GM18873 (cell line): ENCODE data around the gene GABRG3.

Experiments
- ATAC-seq: cut with Tn5 transposase; IDR thresholded peaks from one replicate; pipeline ENCODE4 v1.9.1; 2021; ENCODE audit warnings: mild to moderate bottlenecking, moderate library complexity, moderate number of reproducible peaks; ENCODE audit not compliant: unreplicated experiment, low FRiP score

GABRG3 gene

DNA sequence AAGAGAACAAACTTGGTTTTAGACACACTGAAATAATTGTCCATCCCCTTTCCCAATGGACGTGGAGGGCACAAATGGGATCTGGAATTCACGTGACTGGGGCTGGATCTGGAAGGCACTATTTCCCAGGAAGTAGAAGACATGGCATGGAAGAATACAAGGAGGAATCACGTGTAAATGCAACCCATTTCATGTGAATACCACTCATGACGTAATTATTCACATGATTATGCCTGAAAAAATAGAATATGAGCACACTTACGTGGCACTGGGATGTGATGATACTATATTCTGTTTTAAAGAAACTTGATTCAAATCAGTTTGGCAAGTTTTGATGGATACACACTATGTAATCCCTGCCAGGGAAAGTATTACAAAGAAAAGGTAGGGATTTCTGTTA, 477.3 kb downstream of the GABRG3 start:
- no peak for ATAC-seq

DNA sequence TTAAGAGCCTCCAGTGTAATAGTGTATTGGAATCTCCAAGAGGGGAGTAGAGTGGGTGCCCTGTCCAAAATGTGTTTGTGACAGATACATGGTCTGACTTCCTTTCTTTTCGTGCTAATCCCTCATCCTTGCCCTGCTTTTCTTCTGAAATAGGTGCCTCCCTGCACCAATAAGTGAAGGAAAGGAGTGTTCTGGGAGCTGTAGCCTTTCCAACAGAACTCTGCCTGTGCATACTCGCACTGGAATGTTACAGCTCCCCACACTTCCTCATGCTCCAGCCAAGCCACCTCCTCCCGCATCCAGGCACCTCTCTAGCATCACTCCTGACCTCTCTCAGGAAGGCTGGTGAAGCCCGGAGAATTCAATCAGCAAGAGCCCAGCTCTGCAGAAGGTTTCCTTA, 478.0 kb downstream of the GABRG3 start:
- no peak for ATAC-seq

DNA sequence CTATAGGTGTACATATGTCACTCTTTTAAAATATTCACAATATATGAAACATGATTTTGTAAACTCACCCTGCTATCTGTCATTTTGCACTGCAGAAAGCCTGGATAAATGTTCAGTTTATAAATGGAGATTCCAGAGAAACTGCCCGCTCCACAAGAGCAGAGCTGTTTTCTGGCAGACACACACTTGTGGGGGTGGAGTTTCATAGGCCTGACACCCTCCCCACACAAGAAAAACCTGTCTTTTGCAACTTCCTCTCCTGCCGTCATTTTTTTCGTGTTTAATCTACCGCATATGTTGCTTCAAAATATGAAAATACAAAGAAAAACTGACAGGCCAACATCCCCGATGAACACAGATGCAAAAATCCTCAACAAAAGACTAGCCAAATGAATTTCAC, 479.0 kb downstream of the GABRG3 start:
- no peak for ATAC-seq

DNA sequence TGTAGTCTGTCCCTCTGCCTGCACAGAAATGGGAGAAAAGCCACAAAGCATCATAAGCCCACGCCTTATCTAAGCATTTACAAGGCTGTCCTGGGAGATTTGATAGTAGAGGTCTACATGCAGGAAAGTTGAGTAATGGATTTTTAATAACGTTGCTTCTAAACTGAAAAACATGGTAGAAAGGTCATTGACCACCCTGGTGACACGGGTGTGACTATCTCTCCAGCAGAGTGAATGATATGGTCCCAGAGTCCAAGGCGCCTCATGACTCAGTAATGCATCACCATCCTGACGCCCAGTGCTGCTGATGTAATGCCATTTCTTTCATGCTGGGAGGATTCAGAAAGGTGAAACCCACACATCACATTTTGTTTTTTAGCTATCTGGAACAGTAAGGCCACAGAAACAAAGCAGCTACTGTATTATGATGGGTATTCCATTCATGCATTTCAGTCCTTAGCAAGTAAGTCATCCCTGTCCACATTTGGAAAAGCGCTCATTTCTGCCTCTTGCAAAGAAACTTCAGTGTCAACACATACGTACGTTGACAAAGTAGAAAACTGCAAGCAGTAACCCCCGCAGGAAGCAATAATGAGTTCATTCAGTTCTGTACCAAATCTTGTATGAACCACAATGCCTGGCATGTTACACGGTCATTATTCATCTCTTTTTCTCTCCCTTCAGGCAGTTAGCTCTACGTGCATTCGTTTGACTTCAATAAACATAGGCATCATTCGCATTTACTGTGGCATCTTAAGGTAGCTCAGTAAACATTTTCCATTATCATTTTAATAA, 483.5 kb downstream of the GABRG3 start:
- no peak for ATAC-seq

DNA sequence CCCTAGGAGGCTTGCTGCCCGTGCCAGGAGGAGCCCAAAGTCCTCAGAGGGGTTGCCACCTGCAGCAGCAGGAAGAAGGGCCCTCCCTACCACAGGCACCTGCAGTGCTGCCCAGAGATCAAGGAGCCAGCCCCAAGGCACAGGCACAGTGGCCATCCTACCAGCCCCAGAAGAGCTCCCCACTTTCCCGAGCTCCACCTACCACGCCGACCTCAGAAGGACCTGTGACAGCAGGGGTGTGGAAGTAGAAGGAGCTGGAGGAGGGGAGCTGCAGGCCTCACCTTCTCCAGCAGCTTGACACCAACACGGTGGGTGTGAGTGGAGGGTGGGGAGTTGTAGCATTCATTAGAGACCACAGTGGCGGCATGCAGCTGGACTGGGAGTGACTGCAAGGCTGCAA, 485.8 kb downstream of the GABRG3 start:
- ATAC-seq = no peak

DNA sequence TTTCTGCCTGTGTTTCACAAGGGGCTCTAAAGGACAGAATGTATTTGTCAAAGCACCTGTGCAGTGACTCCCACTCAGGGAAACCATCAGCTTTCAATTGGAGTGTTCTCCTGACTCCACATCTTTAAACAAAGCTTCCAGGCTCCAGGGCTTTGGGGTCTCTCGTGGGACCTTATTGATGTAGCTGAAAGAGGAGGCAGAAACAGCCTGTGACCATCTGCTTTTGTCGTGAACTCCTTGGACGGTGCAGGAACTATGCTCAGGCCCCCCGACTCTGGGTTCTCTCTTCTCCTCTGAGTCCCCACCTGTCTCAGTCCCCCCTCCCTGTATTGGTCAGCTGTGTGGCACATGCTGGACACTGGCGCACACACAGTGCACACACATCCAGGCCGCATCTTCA, 486.8 kb downstream of the GABRG3 start:
- ATAC-seq = no peak

DNA sequence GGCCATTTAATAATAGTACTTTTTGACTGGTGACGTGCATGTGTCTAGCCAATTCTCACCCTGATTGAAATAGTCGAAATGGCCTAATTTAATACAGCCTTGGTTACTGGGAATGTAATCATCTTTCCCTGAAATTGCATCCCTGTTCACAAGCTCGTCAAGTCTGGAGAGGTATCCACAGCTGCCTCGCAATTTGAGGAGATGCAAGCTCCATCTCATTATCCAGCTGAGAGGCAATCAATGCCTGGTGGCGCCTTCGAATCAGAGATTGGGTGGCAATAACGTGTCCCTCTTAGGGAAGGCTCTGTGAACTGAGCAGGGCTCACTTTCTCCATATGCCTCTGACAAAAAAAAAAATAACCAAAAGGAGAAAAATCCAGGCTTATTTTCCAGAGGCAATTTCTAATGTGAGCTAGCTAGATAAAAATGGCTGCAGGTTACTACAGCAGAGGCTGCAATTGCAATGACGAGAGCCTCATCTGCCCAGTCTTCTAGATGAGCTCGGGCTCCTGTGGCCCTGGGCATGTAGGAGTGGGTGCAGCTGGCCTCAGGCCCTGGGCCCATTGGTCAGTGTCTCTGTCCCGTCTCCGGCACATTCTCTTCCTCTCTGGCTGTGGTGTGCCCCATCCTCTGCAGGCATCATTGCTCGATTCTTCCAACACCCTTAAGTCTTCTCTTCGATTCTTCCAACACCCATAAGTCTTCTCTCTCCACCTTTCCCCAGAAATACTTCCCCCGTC, 487.5 kb downstream of the GABRG3 start:
- ATAC-seq = no peak

DNA sequence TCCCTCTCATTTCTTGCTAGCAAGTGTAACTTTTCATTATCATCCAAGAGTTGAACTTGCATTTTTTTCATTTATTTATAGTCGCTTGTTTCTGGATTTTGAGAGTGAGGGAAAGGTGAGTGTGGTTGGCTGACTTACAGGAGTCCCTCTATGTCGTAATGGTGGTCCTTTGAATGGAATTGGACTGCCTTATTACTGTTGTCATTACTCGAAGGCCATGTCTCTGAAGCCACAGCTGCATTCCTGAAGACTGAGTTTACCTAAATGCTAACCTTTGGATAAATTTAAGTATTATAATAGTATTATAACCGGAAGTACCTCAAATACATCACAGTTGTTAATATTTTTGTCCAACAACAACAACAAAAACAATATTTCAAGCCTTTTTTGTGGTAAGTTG, 488.9 kb downstream of the GABRG3 start:
- ATAC-seq = no peak

DNA sequence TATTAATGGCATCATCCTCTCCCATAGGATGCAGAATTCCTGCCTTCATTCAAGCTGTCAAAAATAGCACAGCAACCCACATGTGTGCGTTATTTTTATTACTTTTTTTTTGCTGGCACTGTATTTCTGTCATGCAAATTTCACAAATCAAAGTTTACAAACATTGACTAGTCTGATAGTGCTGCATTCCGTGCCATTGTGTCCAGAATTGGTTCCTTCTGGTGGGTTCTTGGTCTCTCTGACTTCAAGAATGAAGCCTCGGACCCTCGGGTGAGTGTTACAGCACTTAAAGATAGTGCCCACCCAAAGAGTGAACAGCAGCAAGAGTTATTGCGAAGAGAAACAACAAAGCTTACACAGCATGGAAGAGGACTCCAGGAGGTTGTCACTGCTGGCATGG, 490.2 kb downstream of the GABRG3 start:
- ATAC-seq = no peak

DNA sequence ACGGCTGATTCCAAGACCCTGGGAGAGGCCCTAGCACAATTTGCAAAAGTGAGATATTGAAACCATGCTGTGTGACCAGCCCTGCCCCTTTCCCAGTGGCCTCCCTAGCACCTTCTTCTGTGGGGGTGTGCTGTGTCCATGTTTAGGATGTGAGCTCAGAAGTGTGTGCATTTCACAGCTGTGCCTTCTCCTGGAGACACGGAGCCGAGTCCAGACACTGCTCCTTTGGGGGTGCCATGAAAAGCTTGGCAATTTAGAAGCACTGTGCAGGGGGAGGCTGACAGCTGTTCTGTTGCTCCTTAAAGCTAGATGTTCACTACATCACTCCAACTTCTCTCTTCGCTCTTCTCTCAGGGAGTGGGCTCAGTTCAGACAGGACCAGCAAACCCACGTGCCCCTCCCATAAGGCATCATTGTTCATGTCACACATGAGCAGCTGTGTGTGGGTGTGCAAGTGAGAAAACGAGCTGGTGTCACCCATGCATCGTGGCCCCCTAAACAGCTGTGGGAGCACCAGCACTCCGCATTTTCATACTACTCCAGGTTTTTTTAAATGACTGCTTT, 492.6 kb downstream of the GABRG3 start:
- ATAC-seq = no peak

DNA sequence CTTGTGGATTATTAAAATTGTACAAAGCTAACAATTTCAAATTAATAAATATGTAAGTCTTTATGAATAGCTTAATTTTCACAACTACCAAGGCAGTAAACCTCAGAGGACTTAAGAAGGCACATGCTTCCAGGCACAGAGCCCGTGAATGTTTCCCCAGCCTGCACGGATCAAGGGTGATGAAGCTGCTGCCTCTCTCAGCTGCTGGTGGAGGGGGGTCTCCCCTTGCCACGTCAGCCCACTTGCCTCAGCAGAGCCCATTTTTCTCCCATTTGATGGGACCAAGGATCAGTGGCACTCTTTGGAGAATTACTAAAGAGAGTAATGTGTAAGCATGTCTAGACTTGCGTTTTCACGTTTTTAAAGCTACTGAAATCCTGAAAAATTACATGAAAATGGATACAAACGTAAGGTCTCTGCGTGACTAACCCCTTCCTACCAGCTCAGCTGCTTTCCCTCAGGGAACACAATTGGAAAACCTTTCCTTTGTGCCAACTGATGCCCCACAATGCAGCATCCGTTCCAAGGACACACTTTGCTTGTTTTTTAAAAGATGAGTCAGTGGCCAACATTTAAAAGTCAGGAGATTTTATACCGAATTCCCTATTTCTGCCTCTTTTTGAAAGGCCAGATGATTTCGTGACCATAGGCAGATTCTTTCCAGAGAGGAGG, 494.1 kb downstream of the GABRG3 start:
- ATAC-seq = no peak

DNA sequence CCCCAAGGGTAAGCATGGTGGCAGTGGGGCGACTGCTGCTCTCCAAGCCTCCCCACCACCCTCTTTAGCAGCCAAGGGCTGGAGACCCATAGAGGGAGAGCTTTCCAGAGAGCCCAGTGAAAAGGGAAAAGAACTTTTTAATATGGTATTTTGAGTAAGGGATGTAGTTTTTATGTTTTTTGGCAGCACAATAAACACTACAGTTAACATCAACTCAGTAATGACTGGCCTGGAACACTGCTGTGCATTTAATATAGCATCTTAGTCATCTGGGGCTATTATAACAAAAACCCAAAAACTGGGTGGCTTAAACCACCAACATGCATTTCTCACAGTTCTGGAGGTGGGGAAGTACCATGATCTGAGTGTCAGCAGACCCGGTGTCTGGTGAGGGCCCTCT, 495.8 kb downstream of the GABRG3 start:
- ATAC-seq = no peak

DNA sequence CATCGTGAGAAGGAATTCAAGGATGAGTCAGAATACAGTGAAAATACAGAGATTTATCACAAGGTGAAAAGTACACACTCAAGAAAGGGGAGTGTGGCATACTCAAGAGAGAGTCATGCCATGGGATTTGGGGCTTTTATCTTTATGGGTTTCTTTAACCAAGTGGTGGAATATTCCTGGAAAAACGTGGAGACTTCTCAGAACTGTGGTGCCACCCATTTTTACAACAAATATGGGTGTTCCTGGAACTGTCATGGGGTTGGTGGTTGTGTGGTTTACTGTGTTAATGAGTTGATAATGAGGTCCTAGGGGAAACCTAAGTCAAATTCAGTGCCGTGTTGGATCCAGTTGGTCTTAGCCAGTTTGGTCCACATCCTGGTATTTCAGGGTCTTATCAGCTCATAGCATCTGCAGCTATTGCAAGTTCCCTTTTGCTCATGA, 497.2 kb downstream of the GABRG3 start:
- no peak for ATAC-seq

DNA sequence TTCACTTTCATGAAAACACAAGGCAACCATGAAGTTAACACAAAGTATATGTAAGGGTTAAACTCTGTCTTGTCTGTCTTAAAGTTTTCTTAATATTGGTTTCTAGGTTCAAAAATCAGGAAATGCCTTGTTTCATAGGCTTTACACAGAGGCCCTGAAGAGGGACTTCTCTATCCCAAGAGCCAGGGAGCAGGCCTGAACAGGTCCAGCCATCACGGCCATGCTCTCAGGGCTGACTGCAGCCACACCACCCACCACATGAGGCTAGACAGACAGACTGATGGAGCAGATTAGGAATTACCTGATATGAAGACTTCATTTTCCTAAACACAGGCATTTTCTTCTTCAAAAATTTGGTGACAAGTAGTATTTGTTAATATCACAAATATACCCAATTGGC, 502.9 kb downstream of the GABRG3 start:
- no peak for ATAC-seq

DNA sequence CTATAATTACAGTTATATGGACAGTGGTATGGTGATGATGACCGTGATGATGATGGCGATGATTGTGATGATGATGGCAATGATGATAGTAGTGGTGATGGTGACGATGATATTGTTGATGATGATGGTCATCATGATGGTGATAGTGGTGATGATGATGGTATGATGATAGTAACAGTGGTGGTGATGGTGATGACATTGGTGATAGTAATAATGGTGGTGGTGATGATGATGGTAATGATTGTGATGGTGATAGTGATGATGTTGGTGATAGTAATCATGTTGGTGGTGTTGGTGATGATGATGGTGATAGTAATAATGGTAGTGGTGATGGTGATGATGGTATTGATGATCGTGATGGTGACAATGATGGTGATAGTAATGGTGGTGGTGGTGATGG, 504.4 kb downstream of the GABRG3 start:
- ATAC-seq = no peak

DNA sequence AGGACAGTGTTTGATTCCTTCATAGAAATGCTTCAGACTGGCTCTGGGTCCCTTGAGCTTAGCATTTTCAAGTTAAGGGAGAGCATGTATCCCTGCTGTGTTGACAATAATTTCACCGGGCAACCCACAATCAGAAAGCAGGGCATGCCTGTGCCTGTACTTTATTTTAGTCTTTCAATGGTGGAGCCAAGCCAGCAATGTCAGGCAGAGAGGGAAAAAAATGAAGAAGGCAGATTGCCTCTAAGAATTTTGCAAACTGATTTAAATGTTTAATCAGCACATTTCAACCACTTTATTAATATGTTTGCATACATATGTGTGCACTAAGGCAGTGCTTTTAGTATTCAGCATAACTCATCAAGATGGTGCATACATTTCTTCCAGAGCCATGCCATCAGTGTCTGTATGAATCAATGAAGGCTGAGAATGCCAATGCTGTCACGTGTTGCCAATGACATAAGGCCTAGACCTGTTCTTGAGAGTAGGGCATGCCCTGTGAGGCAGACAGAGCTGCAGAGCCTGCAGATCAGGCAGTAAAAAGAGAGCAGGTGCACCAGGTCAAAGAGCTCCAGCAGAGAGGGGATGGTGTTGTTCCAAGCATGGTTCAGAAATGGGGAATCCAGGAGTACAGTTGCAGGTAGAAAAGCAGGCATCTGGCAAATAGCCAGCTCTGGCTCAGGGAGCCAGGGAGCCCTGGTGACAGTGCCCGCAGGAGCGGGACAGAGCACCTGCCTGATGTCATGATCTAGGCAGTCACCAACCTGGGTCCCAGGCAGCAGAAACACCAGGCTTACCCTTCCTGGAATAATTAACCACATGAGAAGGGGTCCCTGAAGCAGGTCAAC, 508.5 kb downstream of the GABRG3 start:
- no peak for ATAC-seq

DNA sequence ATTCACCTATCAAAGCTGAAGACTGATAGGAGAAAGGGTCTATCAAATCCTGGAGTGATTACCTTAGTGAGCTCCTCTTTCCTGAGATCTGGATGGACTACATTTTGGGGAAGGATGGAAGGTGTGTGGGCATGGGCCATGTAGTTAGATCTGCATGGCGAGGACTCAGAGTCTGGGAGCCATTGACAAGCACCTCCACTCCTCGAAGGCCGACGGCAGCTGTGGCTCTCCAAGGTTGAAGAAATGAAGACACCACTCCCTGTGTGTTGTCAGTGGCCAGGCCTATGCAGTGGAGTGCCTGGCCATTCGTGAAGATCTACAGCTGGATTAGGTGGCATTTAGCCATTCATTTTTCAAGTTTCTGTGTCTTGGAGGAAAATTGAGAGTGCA, 509.2 kb downstream of the GABRG3 start:
- no peak for ATAC-seq

DNA sequence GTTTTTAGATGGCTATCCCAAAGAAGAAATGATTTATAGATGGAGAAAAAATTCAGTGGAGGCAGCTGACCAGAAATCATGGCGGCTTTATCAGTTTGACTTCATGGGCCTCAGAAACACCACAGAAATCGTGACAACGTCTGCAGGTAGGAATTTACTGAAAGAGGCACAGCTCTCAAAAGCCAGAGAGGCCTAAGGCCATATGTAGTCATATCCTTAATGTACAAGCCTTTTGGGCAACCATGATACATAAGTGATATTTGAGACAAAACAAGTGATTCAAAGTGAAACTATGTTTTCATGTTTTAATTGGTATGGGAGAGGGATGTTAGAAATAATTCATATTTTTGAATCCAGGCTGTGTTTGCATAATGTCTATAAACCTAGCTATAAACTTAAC, 509.7 kb downstream of the GABRG3 start:
- no peak for ATAC-seq

DNA sequence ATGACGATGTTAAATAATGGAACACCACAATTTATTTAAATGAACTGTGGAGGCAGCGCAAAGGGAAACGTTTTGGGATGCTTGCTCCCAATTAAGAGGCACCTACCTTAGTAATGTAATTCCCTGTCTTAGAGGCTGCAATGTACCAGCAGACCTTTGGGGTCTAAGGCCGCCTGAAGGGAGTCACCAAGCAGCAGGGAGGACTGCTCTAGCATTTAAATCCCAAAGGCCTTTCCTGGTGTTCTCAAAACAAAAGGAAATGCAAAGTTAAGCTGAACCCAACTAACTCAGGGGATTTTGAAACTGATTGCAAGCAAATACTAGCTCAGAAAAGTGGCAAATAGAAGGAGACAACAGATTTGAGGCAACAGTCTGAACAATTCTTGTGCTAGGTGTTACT, 510.8 kb downstream of the GABRG3 start:
- ATAC-seq = no peak

DNA sequence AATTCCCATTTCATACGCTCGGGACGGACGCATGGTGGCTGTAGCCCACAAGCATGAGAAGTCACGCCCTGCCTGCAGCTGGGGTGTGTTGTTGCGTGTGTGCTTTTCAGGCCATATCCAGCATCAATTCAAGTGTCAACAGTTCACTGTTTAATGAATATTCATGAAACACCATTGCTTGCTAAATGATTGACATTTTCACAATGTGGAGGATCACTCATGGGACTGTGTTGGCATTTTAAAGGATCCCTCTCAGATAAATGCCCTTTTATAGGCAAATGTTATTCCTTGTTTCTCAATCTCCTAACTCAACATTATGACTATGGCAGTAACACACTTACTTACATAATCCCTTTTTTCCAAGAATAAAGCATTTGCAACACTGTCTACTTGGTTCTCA, 511.3 kb downstream of the GABRG3 start:
- ATAC-seq = no peak
